KMS-11 (cell line): ENCODE results near the gene ADAMTS6.

Experiments used
- H2AFZ ChIP-seq: fragments of 200-600 bp; sonication (generic); 2 replicates; pipeline ENCODE4 v1.6.1; 2016; ENCODE audit warnings: antibody characterized with exemption, mixed run types, low read depth
- H3K27ac ChIP-seq: fragments of 200-600 bp; sonication (generic); 2 replicates; pipeline ENCODE4 v1.6.1; 2016; ENCODE audit warnings: mild to moderate bottlenecking, mixed run types
- H3K27me3 ChIP-seq: fragments of 200-600 bp; sonication (generic); 2 replicates; pipeline ENCODE4 v1.6.1; 2017; ENCODE audit warnings: mild to moderate bottlenecking, low read depth, mixed run types, moderate library complexity; ENCODE audit not compliant: insufficient read depth
- H3K36me3 ChIP-seq: fragments of 200-600 bp; sonication (generic); 2 replicates; pipeline ENCODE4 v1.6.1; 2017; ENCODE audit warnings: mild to moderate bottlenecking, mixed run types; ENCODE audit not compliant: insufficient read depth
- H3K4me1 ChIP-seq: fragments of 200-600 bp; sonication (generic); 2 replicates; pipeline ENCODE4 v1.6.1; 2016; ENCODE audit warnings: mild to moderate bottlenecking, low read depth, mixed run types; ENCODE audit not compliant: poor library complexity, severe bottlenecking
- H3K4me2 ChIP-seq: fragments of 200-600 bp; sonication (generic); 2 replicates; pipeline ENCODE4 v1.7.0; 2016; ENCODE audit warnings: mild to moderate bottlenecking, mixed run types
- H3K4me3 ChIP-seq: fragments of 200-600 bp; sonication (generic); IDR thresholded peaks from 2 replicates; pipeline ENCODE4 v1.6.1; 2017; ENCODE audit warnings: low read depth, low read length, mixed read lengths; ENCODE audit not compliant: insufficient read depth
- H3K79me2 ChIP-seq: fragments of 200-600 bp; sonication (generic); 2 replicates; pipeline ENCODE4 v1.6.1; 2016; ENCODE audit warnings: low read depth, mixed run types; ENCODE audit not compliant: insufficient read depth
- H3K9ac ChIP-seq: fragments of 200-600 bp; sonication (generic); 2 replicates; pipeline ENCODE4 v1.6.1; 2016; ENCODE audit warnings: mild to moderate bottlenecking, mixed run types
- H4K20me1 ChIP-seq: fragments of 200-600 bp; sonication (generic); 2 replicates; pipeline ENCODE4 v1.6.1; 2016; ENCODE audit warnings: mild to moderate bottlenecking, mixed run types; ENCODE audit not compliant: insufficient read depth
- TF ChIP-seq, protein P1 (sequence below): fragments of 200-600 bp; sonication (generic); conservative IDR thresholded peaks from 2 replicates; pipeline ENCODE4 v1.6.1; 2017; ENCODE audit warnings: low read depth, mild to moderate bottlenecking, antibody characterized with exemption, low read length, moderate library complexity, mixed read lengths

Gene ADAMTS6

GRCh38 chr5:65481171-65481581 is 544 bp downstream of the ADAMTS6 start:
- H3K4me1 ChIP-seq = peaks cover 11% of the 10 kb centered on the region
- peak overlapping the region; percentile 97 for H2AFZ ChIP-seq
- no peaks in the 10 kb centered on the region for H4K20me1 ChIP-seq
- H3K27me3 ChIP-seq = no peaks in the 10 kb centered on the region
- peak overlapping the region; percentile 95 for H3K4me2 ChIP-seq
- H3K36me3 ChIP-seq = no peaks in the 10 kb centered on the region
- H3K4me3 ChIP-seq = no peak overlapping the region
- H3K9ac ChIP-seq = peak overlapping the region; percentile 63
- TF ChIP-seq, protein P1, sequence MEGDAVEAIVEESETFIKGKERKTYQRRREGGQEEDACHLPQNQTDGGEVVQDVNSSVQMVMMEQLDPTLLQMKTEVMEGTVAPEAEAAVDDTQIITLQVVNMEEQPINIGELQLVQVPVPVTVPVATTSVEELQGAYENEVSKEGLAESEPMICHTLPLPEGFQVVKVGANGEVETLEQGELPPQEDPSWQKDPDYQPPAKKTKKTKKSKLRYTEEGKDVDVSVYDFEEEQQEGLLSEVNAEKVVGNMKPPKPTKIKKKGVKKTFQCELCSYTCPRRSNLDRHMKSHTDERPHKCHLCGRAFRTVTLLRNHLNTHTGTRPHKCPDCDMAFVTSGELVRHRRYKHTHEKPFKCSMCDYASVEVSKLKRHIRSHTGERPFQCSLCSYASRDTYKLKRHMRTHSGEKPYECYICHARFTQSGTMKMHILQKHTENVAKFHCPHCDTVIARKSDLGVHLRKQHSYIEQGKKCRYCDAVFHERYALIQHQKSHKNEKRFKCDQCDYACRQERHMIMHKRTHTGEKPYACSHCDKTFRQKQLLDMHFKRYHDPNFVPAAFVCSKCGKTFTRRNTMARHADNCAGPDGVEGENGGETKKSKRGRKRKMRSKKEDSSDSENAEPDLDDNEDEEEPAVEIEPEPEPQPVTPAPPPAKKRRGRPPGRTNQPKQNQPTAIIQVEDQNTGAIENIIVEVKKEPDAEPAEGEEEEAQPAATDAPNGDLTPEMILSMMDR = no peak
- H3K27ac ChIP-seq = peak overlapping the region; percentile 29
- H3K79me2 ChIP-seq = no peaks in the 10 kb centered on the region

DNA sequence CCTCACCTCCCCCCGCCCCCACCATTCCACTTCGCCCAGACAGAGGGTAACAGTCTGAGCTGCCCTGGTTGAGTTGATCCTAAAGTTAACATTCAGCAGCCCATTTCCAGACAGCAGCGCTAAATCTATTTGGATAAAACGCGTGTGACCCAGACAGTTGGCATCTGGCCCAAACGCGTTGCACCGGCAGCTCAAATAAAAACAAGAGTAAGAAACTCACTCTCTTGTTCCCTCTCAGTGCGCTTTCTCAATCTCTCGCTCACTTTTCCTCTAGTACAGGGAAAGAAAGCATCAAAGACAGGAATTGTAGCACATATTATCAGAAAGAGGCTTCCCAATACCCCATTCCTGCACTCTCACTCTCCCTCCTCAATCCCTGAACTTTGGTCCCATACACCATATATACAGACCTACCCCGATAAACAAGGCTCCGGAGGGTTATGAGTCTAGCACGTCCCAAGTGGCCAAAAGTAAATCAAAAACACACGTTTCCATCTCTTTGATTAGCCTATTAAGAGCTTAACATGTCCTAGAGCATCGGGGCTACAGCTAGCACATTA is 1.3 kb downstream of the ADAMTS6 start:
- Histone ChIP-seq H3K79me2 (no peaks in the 10 kb centered on the region), H3K4me2 (peak overlapping the region; percentile 95), H3K4me1 (peaks cover 11% of the 10 kb centered on the region), H3K27me3 (no peaks in the 10 kb centered on the region), H3K9ac (no peak overlapping the region; the same call in 1 of the 2 replicates), H4K20me1 (no peaks in the 10 kb centered on the region), H3K36me3 (no peaks in the 10 kb centered on the region), H2AFZ (peak overlapping the region; percentile 97), H3K4me3 (no peak overlapping the region), H3K27ac (no peak overlapping the region)
- TF ChIP-seq, protein P1 = no peak

DNA sequence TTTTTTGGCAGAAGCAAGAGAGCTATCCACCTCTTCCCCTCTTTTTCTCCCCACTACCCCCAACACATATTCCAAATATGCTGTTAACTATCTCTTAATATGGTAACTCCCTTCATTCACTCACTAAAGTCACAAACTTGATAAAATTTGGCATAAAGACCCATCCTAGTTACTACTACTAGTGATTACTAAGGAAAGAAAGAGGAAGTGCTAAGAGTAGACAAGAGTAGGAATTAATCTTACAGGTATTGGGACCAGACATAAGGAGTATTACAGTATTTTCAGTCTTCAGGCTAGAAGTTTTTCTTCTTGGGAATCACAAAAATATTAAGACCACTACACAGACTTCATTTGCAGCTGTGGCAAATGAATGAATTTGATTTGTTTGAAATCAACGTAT is 2.2 kb downstream of the ADAMTS6 start:
- no peaks in the 10 kb centered on the region for H3K36me3 ChIP-seq
- H3K4me2 ChIP-seq = no peak overlapping the region; the same call in 1 of the 2 replicates
- H3K4me1 ChIP-seq = peaks cover 11% of the 10 kb centered on the region
- H3K9ac ChIP-seq = no peak overlapping the region
- H3K4me3 ChIP-seq = no peak overlapping the region
- no peaks in the 10 kb centered on the region for H3K27me3 ChIP-seq
- H2AFZ ChIP-seq = no peak overlapping the region; the same call in 1 of the 2 replicates
- H4K20me1 ChIP-seq = no peaks in the 10 kb centered on the region
- no peaks in the 10 kb centered on the region for H3K79me2 ChIP-seq
- H3K27ac ChIP-seq = no peak overlapping the region
- TF ChIP-seq, protein P1 = no peak

DNA sequence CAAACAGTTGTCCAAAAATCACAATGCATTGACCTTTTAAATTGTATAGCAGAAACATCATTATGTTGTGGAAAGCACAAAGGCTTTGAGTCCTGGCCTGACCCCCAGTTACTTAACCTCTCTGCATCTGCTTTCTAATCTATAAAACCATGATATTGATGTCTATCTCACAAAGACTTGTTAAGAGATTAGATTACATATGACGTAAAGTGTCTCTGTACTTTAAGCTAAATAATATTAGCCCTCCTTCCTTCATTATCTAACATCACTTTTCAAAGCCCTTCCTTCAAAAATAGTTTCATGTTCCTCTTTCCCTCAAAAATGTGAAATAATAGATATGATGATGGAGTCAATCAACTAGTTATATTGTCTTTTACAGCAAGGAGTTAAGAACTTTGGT is 3.4 kb downstream of the ADAMTS6 start:
- Histone ChIP-seq H2AFZ (no peak overlapping the region), H3K4me3 (no peak overlapping the region), H4K20me1 (no peaks in the 10 kb centered on the region), H3K27ac (no peak overlapping the region), H3K36me3 (no peaks in the 10 kb centered on the region), H3K4me1 (peaks cover 8% of the 10 kb centered on the region), H3K4me2 (no peak overlapping the region), H3K79me2 (no peaks in the 10 kb centered on the region), H3K27me3 (no peaks in the 10 kb centered on the region), H3K9ac (no peak overlapping the region)
- TF ChIP-seq, protein P1 = no peak
